ENCODE data around the gene NPEPPS. TPM values are rescaled to one million over a fixed set of nuclear protein-coding genes. Genes with fewer than 3 reads are reported as not detected.

Gene NPEPPS
- polyA plus RNA-seq, 3 donors: 29.0 to 47.3 (median 41.7) TPM

DNA sequence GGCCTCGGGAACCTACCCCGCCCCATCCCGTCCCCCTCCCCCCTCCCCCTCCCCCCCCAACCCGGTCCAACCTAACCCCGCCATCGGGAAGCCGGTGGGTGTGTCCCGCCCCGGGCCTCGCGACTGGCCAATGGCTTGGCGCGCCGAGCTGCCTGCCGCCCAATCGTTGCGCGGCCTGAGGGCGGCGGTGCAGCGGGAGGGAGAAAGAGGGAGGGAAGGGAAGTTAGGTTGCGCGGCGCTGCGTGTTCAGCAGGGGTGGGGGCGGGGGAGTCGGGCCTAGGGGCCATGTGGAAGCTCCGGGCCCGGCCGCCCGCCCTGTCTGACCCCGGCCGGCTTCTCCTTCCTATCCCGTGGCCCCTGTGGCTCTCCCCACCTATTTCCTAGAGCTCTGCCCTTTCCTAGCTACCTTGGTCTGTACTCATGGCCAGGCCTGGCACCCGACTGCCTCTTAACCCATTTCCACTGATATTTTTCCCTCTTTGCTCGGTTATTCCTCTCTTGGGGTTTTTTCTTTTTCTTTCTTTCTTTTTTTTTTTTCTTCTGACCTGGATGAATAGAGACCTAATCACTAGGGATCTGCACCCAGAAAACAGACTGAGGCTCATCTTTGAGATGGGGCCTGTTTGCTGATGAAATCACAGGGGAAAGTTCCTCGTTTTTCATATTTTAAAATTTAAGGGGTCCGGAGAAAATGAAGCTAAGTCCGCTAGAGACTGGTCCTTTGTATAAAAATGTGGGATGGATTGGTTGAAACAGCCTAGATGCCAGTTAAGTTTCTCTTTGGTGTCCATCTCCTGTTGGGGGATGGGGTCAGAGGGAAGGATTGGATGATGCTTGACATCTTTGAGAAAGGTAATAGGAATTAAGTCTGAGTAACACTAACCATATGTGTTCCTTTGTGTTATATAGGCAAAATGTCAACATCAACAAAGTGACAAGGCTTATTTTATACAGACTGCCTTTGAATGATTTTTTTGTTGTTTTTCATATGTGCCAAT, 119.9 kb downstream of the NPEPPS start:
- WGBS, 3 donors: 1 to 2% (median 2%) methylated on average over 19 to 31 of the region's 39 CpGs
- H3K27ac ChIP-seq (ENCODE audit: low read depth, low read length): no peak overlapping the region

DNA sequence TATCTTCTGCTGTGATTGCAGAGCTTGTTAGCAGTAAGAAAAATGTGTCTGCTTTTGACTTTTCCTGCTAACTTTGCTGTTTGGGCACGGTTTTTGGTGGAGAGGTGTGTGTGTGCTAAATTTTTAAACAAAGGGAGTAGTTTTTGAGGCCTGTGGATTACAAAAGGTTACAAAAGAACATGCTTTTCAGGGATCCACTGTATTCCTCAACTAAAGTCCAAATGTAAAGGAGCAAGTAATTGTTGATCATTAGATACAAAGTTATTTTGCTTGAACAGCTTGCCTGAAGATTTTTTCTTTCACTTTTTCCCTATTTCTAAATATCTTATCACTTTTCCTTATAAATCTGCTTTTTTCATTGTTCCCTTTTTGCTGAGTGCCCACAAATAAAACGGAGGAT, 120.8 kb downstream of the NPEPPS start:
- no peak overlapping the region for H3K27ac ChIP-seq (ENCODE audit: low read depth, low read length)
- 43 to 53% (median 51%) methylated on average over 2 of the region's 2 CpGs for WGBS, 3 donors

DNA sequence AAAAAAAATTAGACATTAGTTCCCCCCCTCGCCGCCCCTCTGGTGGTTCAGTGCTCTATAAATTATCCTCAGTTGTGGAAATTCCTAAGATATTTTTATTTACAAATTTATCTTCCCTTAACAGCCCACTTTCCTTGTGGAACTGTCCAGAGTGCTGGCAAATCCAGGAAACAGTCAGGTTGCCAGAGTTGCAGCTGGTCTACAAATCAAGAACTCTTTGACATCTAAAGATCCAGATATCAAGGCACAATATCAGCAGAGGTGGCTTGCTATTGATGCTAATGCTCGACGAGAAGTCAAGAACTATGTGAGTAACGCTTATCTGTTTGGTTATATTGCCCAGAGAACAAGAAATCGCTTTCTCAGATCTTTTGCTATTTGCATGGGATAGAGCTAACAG, 121.7 kb downstream of the NPEPPS start:
- WGBS, 3 donors: 77 to 90% (median 80%) methylated on average over 6 of the region's 6 CpGs
- H3K27ac ChIP-seq (ENCODE audit: low read depth, low read length): no peak overlapping the region

DNA sequence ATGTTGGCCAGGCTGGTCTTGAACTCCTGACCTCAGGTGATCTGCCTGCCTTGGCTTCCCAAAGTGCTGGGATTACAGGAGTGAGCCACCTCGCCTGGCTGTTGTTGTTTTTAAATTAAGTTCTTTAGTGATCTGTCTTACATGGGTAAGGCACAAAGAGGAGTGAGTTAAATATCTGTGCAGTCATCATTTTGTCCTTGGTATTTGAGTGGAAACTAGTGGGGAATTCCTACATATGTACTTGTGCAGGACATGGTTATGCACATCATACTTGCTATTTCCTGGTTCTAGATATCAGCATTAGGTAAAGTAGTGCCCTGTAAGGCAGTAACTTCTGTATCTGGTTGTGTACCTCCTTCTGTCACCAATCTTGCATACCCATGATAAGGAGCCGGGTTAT, 122.5 kb downstream of the NPEPPS start:
- H3K27ac ChIP-seq (ENCODE audit: low read depth, low read length): no peak overlapping the region
- WGBS, 3 donors: 57 to 75% (median 66%) methylated on average over 2 of the region's 2 CpGs

DNA sequence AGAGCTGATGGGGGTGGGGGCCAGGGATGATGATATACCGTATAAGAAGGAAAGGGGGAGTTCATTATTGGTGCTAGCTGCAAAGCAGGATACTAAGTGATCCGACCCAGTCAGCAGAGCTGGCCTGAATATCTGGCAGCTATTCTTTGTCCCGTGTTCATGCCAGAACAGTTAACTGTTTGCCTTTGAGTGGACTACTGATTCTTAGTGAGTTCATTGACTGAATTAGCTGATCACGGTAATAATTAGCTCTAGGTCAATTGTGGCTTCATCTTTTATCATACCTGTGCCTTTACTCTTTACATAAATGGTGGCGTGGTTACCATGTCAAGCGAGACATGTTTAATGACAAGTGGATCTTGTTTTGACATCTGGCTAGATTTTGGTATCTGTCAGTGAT, 124.1 kb downstream of the NPEPPS start:
- 27 to 70% (median 61%) methylated on average over 6 of the region's 6 CpGs for WGBS, 3 donors
- no peak overlapping the region for H3K27ac ChIP-seq (ENCODE audit: low read depth, low read length)

DNA sequence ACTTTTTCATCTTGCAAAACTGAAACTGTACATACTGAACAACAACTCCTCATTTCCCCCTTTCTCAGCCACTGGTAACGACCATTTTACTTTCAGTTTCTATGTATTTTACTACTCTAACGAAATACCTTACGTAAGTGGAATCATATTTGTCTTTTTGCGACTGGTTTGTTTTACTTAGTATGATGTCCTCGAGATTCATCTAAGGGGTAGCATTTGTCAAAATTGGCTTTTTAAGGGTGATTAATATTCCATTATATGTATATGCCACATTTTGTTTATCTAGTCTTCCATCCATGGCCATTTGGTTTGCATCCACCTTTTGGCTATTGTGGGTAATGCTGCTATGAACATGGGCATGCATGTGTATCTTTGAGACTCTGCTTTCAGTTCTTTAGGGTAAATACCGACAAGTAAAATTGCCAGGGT, 129.2 kb downstream of the NPEPPS start:
- WGBS, 3 donors: 36 to 72% (median 36%) methylated on average over 6 of the region's 6 CpGs
- no peak overlapping the region for H3K27ac ChIP-seq (ENCODE audit: low read depth, low read length)

DNA sequence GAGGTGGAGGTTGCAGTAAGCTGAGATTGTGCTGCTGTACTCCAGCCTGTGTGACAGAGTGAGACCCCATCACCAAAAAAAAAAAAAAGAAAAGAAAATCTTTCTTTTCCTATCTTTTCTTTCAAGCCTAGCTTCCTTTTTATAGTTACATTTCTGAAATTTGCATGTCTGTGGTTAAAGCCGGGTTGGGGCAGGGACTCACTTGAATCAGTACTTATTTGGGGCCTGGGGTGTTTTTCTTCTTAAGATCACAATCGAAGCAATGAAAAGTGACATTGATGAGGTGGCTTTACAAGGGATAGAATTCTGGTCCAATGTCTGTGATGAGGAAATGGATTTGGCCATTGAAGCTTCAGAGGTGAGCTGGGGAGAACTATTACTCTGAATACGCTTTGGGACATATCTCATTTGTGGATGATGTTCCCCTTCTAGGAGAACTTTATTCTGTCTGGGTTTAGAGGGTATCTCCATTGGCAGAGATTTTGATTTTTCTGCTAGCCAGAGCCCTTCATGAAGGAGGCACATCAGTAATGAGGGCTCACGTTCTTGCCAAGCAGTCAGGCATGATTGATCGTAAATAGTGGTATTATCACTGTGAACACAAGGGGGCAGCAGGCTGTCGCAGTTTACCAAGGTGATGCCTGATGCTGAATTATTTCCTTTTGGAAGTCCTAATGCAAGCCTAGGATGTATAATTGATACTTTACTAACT, 133.2 kb downstream of the NPEPPS start:
- WGBS, 3 donors: 40 to 45% (median 41%) methylated on average over 6 of the region's 6 CpGs
- no peak overlapping the region for H3K27ac ChIP-seq (ENCODE audit: low read depth, low read length)

DNA sequence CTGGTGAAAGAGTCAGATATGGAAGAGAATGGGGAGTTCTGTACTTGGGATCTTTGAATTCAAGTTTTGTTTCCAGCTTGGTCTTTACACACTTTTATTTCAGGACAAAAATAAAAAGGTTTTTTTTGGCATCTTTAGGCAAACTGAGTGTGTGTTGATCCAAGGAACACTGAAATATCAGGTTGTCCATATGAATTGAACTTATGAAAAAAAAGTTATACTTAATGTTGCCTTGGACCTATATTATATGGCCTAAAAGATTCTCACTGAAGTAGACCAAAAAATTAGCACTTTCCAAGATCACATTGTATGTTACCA, 133.7 kb downstream of the NPEPPS start:
- H3K27ac ChIP-seq (ENCODE audit: low read depth, low read length): no peak overlapping the region

DNA sequence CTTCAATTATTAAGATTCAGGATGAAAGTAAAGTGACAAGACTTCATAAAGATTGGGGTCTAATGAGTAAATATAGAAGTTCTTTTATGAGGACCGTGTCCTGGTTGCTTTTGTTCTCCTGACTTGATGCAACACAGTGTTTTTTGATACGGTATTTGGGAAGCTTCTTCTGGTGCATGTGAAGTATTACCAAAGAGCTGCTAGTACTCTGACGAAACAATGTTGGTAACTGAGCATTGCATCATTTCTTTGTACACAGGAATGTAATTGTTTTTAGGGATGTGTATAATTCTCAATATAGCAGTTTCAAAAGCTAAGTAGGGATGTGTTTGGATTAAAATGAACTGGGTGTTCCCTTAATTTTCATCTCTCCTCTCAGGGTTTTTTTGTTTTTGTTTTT, 134.7 kb downstream of the NPEPPS start:
- H3K27ac ChIP-seq (ENCODE audit: low read depth, low read length): no peak overlapping the region
- WGBS, 3 donors: 37 to 69% (median 39%) methylated on average over 3 of the region's 3 CpGs

DNA sequence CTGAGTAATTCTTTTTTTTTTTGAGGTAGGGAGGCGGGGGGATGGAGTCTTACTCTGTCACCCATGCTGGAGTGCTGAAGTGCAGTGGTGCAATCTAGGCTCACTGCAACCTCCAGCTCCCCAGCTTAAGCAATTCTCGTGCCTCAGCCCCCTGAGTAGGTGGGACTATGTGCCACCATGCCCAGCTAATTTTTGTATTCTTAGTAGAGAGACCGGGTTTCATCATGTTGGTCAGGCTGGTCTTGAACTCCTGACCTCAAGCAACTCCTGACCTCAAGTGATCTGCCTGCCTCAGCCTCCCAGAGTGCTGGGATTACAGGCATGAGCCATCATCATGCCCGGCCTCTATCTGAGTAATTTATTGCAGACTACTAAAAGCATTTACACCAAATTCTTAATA, 138.2 kb downstream of the NPEPPS start:
- WGBS, 3 donors: 69 to 87% (median 71%) methylated on average over 4 of the region's 4 CpGs
- no peak overlapping the region for H3K27ac ChIP-seq (ENCODE audit: low read depth, low read length)

DNA sequence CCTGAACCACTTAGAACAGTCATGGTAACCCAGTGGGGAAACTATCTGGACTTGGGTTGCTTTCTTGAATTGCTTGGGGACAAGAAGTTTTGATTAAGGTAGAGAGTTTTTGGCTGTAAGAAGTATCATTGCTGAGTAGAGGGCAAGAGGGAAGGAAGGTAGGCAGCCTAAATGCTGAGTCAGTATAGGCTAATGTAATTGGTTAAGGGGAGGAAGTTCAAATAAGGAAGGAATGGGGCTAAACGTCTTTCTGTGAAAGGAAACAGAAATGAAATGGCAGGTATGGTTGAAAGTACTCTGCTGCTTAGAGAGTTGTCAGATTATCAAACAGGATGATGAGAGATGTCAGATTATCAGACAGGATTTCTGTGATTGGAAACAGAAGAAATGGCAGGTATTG, 139.2 kb downstream of the NPEPPS start:
- 15 to 26% (median 16%) methylated on average over 1 of the region's 1 CpG for WGBS, 3 donors
- H3K27ac ChIP-seq (ENCODE audit: low read depth, low read length): no peak overlapping the region

Other genes starting within 250 kb of the NPEPPS start
- gene EFCAB13, start 207.2 kb upstream of the NPEPPS start, polyA plus RNA-seq: 1 to 10 TPM in 2 of 3 donors, under 1 TPM in 1; 0.31 to 2.5 (median 1.5) TPM
- gene KPNB1, start 118.8 kb downstream of the NPEPPS start, polyA plus RNA-seq: 10 to 100 TPM; 40.6 to 99.5 (median 77.0) TPM
- gene TBKBP1, start 163.1 kb downstream of the NPEPPS start, polyA plus RNA-seq: 10 to 100 TPM in 2 of 3 donors, 1 to 10 TPM in 1; 5.9 to 21.5 (median 14.2) TPM
- under 1 TPM; 0.03 to 0.90 (median 0.31) TPM for gene TBX21, start 202.1 kb downstream of the NPEPPS start, polyA plus RNA-seq

Data from adipose tissue (tissue), 3 donors.